GM13976 (cell line): ENCODE data around the gene METAP2.
"Not testable (repeated sequence)": the region's sequence is repeated elsewhere in the genome, so short reads cannot be mapped to it uniquely, and the experiment has no call there.

ENCODE experiments used
- DNase-seq: peaks from one replicate; pipeline ENCODE4 v3.0.0; 2012; ENCODE audit warnings: low spot score
- CTCF ChIP-seq: IDR thresholded peaks from 2 replicates; pipeline ENCODE4 v1.5.1; 2012; ENCODE audit warnings: borderline replicate concordance, mild to moderate bottlenecking; ENCODE audit not compliant: insufficient read depth; ENCODE audit errors: extremely low read depth, missing control alignments, control extremely low read depth
- in situ Hi-C: fragments of 300-500 bp; cut with MboI; formaldehyde crosslinking; loops from one replicate; pipeline ENCODE4 v1.12.0; 2022; ENCODE audit warnings: low sequenced_read_pairs, mixed read lengths, inconsistent platforms; ENCODE audit not compliant: unreplicated experiment

METAP2 gene

GRCh38 chr12:95439461-95440230, 34.3 kb upstream of the METAP2 start:
- in situ Hi-C loops, result no loop called here
- no peak for TF ChIP-seq CTCF
- DNase-seq, result no peak

GRCh38 chr12:95440401-95440800, 33.6 kb upstream of the METAP2 start:
- TF ChIP-seq CTCF, result no peak
- in situ Hi-C loops, result no loop called here
- DNase-seq, result no peak

DNA sequence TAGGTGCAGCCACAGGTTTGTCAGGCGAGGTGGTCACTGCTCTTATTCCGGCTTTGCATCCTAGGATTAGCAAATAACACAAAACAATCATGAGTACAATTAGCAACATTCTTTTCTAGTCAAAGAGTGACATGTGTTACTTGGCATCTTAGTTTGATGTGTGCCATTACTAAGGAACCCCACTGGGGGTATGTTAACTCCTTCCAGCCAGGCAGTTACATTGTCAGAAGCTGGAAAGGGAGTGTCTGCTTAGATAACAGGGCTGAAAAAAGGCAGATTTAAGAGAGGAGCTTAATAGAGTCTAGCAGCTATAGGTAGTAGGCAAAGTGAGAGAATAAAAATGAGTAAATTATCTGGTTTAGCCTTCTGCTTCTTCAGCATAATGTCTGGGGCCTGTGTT, 30.5 kb upstream of the METAP2 start:
- in situ Hi-C loops, result no loop called here
- TF ChIP-seq CTCF, result no peak
- no peak for DNase-seq

GRCh38 chr12:95445099-95445498, 28.9 kb upstream of the METAP2 start:
- DNase-seq, result not testable (repeated sequence)

GRCh38 chr12:95445884-95446505, 28.0 kb upstream of the METAP2 start:
- TF ChIP-seq CTCF, result no peak
- in situ Hi-C loops, result no loop called here

More at GRCh38 chr12:95445099-95445498, 28.9 kb upstream of the METAP2 start:
- in situ Hi-C loops, result not testable (repeated sequence)

GRCh38 chr12:95446506-95446900, 27.4 kb upstream of the METAP2 start:
- in situ Hi-C loops, result no loop called here
- TF ChIP-seq CTCF, result no peak
- DNase-seq, result no peak

More at GRCh38 chr12:95445884-95446505, 28.0 kb upstream of the METAP2 start:
- DNase-seq, result no peak

DNA sequence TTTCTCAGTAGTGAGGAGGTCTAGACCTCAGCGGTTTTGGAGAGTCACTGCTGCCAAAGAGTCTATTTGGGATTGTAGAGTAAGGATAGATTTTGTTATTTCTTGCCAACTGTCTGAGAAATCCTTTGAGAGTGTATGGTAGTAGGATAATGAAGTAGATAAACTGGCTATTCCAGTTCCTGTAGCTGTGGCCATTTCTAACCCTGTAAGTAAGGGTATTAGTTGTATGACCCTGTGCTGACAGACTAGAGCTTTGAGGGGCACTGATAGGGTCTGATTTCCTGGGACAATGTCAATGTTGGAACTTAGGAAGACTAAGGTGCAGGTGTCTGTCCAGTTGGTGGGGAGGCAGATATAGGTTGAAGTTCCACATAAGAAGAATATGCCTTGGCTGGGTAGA, 24.3 kb upstream of the METAP2 start:
- DNase-seq, in situ Hi-C loops: not testable (repeated sequence)

GRCh38 chr12:95452501-95452900, 21.5 kb upstream of the METAP2 start:
- in situ Hi-C loops, DNase-seq: not testable (repeated sequence)

DNA sequence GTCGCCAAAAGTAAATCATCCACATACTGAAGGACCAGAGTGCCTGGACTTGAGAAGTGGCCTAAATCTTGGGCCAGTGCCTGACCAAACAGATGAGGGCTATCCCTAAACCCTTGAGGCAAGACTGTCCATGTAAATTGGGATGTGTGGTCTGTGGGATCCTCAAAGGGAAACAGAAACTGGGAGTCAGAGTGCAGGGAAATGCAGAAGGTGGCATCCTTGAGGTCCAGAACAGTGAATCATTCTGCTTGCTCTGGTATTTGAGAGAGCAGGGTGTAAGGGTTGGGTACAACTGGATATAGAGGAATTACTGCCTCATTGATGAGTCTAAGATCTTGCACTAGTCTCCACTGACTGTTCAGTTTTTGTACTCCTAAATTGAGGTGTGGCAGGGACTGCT, 20.1 kb upstream of the METAP2 start:
- in situ Hi-C loops, DNase-seq: not testable (repeated sequence)

- in situ Hi-C loops, DNase-seq: not testable (repeated sequence)
Measured at GRCh38 chr12:95454780-95455215, 19.2 kb upstream of the METAP2 start.

- DNase-seq, in situ Hi-C loops: not testable (repeated sequence)
Measured at GRCh38 chr12:95457605-95458004, 16.3 kb upstream of the METAP2 start.
